Activated CD8-positive, alpha-beta memory T cell treated with anti-CD3 and anti-CD28 coated beads for 1 hour (primary cell): Measurements from ENCODE around the gene TMEM190.

Experiments
- DNase-seq, 2 donors: peaks; one replicate each; pipeline ENCODE4 v3.0.0-alpha.2; 2020; ENCODE audit warnings: low read depth in 1 of 2; ENCODE audit errors: extremely low read depth in 1 of 2

TMEM190 gene

DNA sequence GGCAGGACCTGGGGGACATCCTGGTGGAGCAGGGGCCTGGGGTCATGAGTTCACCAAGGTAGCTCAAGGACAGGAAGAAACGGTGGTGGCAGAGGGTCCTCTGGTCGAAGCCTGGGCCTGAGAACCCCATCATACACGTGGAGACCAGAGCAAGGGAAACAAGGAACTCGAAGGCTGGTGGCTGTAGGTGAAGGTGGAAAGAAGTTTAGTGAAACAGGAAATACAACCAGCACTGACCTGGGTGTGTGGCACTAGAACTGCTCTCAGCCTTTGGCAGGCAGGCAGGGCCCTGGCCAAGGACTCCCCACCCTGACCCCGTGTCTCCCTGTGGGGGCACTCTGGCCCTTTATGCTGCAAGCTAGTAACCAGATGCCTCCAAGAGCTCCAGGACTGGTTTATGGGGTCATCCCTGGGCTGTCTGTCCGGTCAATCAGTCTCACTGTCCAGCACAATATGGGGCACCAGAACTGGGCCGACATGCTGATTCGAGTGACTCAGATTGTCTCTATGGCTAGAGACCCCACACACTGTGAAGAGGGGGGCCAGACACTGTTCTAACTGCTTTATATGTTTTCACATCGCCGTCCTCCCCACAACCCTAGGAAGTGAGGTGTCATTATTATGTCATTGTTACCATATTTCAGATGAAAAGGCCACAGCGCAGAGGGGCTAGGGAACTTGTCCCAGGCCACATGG is 25.9 kb upstream of the TMEM190 start:
- no peak for DNase-seq

GRCh38 chr19:55352040-55352439 is 24.6 kb upstream of the TMEM190 start:
- DNase-seq, result no peak

DNA sequence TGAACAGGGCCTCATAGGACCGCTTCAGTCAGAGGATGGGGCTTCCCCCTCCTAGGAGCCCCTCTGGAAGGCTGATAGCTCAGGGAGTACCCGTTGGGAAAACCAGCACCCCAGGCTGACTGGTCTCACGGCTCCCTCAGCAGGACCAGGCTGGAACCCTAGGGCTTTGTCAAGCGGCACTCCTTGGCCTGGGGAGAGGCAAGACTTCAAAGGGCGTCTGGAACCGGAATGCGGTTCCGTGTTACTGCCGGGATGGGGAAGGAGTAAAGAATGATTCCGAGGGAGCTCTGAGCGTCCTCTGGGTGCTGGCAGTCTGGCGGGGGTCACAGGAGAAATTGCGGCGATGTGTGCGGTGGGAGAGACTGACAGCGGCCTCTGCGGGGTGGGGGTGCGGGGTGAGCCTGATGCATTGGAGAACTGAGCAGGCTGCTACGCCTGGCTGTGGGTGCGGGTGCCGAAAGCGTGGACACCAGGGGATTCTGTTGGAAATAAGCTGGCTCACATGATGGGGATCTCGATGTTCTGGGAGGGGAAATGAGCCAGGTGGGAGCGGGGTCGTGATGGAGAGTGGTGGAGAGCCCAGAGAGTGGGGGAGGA is 24.0 kb upstream of the TMEM190 start:
- no peak for DNase-seq

- DNase-seq, result no peak
Observed at GRCh38 chr19:55353356-55353802, 23.2 kb upstream of the TMEM190 start.

- DNase-seq, result peak in 1 of 2 donors; percentile 49
Observed at GRCh38 chr19:55353803-55354697, 22.6 kb upstream of the TMEM190 start.

DNA sequence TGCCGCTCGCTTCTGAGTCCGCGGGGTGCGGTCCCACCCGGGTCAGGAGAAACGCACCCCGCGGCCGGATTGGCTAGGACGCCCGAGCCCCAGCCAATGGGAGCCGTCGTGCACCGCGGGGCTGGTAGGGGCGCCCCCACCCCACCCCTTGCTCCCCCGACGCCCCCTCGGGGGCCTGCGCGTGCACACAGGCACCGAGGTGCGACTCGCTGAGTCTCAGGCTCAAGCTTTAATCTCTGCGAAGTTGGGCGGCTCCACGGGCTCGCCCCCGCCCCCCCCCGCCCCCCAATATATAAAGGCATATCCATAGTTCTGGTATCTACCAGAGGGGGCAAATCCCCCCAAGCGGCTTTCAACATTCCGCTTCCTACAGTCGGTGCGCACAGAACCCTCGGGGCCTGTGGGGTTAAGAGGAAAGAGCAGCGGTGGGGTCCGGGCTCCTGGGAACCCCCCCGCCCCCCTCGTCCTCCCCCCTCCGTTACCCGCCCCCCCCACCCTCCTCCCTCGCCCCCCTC is 21.9 kb upstream of the TMEM190 start, which contains the start of gene COX6B2:
Gene COX6B2, minus strand, starts transcription at position 22 of the 515 bp plus-strand sequence. CDS start 198 bp downstream, outside the sequence.
- no peak for DNase-seq

GRCh38 chr19:55355213-55355821 is 21.3 kb upstream of the TMEM190 start:
- no peak for DNase-seq

- DNase-seq, result no peak
Observed at GRCh38 chr19:55358493-55358892, 18.1 kb upstream of the TMEM190 start.

- no peak for DNase-seq
Observed at GRCh38 chr19:55358943-55359908, 17.4 kb upstream of the TMEM190 start.

- DNase-seq, result no peak
Observed at GRCh38 chr19:55360902-55361301, 15.7 kb upstream of the TMEM190 start.

DNA sequence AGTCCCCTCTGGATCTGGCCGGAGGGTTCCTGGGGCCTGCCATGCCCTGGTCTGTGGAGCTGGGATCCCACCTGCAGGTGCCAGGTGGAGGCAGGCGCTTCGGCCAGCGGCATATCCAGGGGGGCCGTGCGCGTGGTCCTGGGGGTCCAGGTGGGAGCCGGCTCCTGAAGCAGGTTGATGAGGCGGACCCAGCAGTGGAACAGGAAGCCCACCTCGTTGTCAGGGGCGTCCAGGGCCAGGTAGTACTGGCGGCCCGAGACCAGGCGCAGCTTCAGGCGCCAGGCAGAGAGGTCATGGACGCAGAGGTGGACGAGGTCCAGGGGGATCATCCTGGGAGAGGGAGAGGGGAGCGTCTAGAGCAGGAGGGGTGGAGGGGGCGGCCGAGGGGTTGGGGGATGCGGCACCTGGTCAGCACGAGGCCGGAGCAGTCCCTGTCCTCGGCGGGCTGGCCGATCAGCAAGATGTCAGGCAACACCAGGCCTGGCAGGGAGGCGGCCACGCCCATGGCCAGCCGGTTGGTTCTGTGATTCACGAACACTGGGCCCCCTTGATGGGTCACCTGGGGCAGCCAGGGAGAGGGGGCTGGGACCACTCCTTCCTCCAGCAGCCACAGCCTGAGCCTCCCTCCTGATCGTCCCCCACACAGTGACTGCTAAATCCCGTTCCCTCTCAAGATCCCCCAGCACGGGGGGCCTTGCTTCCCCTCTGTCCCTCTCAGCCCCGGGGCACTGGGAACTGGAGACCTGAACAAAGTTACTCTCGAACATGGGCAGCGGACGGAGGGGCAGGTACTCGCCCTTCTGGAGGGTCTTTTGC is 14.2 kb upstream of the TMEM190 start:
- DNase-seq, result no peak

DNA sequence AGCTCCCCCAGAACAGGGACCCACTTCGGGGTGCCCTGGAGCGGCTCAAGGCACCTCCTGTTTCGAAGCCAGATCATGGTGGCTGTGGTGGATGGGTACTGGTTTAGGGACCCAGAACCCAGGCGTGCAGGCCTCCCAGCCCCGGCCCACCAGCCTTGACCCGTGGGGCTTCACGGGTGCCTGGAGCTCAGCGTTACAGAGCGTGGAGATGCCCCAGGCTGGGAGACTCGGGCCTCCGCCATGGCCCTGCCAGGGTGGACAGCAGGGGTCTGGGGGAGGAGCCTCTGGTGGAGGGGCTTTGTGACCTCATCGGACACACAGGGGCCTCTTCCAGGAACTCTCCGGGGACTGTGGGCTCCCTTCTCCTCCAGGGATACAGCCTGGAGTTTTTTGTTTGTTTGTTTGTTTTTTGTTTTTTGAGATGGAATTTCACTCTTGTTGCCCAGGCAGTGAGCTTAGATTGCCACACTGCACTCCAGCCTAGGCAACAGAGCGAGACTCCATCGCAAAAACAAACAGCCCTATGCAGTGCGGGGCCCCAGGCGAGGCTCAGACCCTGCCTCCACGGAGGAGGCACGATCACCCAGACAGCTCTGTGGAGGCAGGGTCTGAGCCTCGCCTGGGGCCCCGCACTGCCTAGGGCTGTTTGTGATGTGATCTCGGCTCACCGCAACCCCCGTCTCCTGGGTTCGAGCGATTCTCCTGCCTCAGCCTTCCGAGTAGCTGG is 13.5 kb upstream of the TMEM190 start, which contains the start of gene GARIN5B:
Gene GARIN5B, minus strand, starts transcription at position 271 of the 727 bp plus-strand sequence. Its CDS starts 194 bp downstream, at position 77.
- DNase-seq, result no peak

DNA sequence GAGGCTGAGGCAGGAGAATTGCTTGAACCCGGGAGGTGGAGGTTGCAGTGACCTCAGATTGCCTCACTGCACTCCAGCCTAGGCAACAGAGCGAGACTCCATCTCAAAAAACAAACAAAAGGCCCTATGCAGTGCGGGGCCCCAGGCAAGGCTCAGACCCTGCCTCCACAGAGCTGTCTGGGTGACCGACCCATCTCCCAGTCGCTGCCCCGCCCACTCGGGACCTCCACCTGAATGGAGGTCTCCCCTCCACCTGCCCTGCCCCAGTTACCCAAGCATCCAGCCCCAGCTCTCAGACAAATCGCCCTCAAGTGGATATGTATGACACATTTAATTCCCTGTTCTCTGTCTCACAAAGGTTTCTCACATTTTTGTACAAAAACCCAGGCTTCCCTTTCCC is 11.4 kb upstream of the TMEM190 start:
- DNase-seq, result no peak

- DNase-seq, result no peak
Observed at GRCh38 chr19:55365964-55366363, 10.7 kb upstream of the TMEM190 start.

DNA sequence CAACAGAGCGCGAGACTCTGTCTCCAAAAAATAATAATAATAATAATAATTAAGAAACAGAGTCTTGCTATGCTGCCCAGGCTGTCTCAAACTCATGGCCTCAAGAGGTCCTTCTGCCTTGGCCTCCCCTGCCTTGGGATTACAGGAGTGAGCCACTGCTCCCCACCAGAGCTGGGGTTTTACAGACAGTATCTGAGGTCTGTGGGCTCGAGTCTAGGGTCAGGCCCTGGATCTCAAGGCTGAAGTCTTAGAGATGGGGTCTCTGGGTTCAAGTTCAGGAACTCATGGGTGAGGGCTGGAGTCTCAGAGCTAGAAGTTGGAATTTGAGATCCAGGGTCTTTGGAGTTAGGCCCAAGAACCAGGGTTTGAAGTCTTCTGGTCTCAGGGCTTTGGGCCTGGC is 9.8 kb upstream of the TMEM190 start:
- DNase-seq, result no peak

DNA sequence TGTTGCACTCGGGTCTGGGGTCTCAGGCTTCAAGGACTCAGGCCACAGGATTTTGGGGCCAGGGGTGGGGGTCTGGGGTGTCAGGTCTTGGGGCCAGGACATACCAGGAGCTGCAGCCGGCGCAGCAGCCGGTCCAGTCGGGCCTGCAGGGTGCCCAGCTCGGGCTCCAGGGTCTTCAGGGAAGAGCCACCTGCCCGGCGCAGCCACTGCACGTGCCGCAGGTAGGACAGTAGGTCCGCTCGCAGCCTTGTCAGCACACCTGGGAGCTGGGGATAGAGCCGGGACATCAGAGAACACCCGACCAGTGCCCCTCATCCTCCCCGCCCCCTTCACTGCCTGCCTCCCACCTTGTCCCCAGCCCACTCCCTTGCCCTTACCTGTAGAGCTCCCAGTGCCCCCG is 8.5 kb upstream of the TMEM190 start:
- DNase-seq, result no peak

DNA sequence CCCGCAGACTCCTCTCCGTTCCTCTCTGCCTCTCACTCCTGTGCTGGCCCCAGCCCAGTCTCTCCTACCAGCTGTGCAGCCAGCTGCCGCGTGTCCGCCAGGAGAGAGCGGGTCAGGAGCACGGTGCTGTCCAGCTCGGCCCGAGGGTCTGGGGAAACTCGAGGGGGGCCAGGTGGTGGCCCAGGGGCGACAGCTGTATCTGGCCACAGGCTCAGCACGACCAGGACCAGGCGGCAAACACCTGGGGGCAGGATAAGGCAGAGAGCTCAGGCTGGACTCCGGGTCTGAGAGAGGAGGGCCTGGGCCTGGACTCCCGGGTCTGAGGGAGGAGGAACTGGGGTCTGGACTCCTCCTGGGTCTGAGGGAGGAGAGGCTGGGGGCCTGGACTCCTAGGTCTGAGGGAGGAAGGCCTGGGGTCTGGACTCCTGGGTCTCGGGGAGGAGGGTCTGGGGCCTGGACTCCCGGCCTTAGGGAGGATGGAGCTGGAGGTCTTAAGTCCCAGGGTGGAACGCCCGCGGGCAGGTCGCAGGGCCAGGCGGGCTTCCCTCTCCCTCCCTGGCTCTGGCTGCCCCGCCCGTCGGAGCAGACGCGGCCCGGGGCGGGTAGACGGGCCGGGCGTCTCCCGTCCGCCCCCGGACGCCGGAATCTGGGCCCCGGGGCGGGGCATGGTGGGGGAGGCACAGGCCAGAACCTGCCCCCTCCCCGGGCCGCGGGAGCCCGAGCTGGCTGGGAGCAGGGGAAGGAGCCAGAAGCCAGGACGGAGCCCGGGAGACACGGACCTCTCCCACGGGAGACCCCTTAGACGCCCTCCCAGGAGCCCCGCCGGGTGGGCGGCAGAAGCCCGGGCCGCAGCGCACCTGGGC is 7.7 kb upstream of the TMEM190 start:
- no peak for DNase-seq
